Activated naive CD4-positive, alpha-beta T cell treated with anti-CD3 and anti-CD28 coated beads for 36 hours (primary cell): ENCODE data around the gene NOL12. TPM values are rescaled to one million over a fixed set of nuclear protein-coding genes. Genes with fewer than 3 reads are reported as not detected.

Source experiments
- CTCF ChIA-PET: fragments of 350-600 bp; sonication (Branson Sonifier 250); formaldehyde crosslinking; loops from one replicate; lab custom pipeline; 2021; ENCODE audit warnings: antibody characterized with exemption; lab: Charles Lee
- DNase-seq: peaks from one replicate; pipeline ENCODE4 v3.0.0-alpha.2; 2020
- H3K27ac Mint-ChIP-seq: one replicate; pipeline ENCODE4 v1.8.0; 2021; ENCODE audit warnings: mild to moderate bottlenecking, mixed read lengths
- H3K27me3 Mint-ChIP-seq: one replicate; pipeline ENCODE4 v1.8.0; 2021; ENCODE audit warnings: low read depth, mixed read lengths
- H3K36me3 Mint-ChIP-seq: one replicate; pipeline ENCODE4 v1.8.0; 2021; ENCODE audit warnings: low read depth, mixed read lengths
- H3K4me1 Mint-ChIP-seq: one replicate; pipeline ENCODE4 v1.8.0; 2021; ENCODE audit warnings: low read depth, mixed read lengths
- H3K4me3 Mint-ChIP-seq: one replicate; pipeline ENCODE4 v1.8.0; 2021; ENCODE audit warnings: mild to moderate bottlenecking, moderate library complexity, mixed read lengths
- H3K9me3 Mint-ChIP-seq: one replicate; pipeline ENCODE4 v1.8.0; 2021; ENCODE audit warnings: mixed read lengths
- intact Hi-C: fragments of 100-400 bp; cut with micrococcal nuclease; formaldehyde crosslinking; loops from one replicate; pipeline ENCODE4 v1.15.1; 2023
- total RNA-seq, 2 experiments: library from RNA; stranded (reverse); gene quantifications; one replicate each; pipeline ENCODE4 v1.2.3, GENCODE V29; 2021

The NOL12 gene
- total RNA-seq, 2 experiments from 2014 or later, result 26.7 to 30.4 TPM

DNA sequence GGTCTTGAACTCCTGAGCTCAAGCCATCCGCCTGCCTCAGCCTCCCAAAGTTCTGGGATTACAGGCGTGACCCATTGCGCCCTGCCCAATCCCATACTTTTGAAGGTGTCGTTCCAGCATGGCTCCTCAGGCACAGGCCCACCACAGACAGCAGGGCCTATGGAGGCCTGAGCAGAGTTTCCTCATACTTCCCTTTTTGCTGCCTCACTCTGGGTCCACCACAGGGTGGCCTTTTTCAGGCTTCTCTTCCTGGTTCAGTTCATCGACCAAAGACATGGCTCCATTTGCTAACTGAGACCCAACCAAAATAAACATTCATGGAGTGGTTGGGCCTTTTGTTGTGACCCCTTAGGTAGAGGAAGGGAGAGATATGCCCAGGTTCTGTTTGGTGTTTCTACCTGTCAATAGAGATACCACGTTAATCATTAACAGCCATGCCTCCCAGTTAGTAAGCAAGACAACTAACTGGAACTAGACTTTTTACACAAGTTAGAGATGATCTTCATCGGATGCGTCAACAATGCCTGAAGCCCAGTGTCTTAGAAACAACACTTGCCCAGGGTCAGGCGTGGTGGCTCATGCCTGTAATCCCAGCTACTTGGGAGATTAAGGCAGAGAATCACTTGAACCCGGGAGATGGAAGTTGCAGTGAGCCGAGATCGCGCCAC is 45.8 kb downstream of the NOL12 start:
- Mint-ChIP-seq H3K4me1 (peaks cover 2% of the 10 kb centered on the region), H3K27ac (no peak overlapping the region), H3K36me3 (no peaks in the 10 kb centered on the region), H3K27me3 (no peaks in the 10 kb centered on the region), H3K4me3 (no peak overlapping the region), H3K9me3 (no peaks in the 10 kb centered on the region)
- CTCF ChIA-PET, result no interaction called here
- no peak for DNase-seq
- intact Hi-C loops, result no loop called here

DNA sequence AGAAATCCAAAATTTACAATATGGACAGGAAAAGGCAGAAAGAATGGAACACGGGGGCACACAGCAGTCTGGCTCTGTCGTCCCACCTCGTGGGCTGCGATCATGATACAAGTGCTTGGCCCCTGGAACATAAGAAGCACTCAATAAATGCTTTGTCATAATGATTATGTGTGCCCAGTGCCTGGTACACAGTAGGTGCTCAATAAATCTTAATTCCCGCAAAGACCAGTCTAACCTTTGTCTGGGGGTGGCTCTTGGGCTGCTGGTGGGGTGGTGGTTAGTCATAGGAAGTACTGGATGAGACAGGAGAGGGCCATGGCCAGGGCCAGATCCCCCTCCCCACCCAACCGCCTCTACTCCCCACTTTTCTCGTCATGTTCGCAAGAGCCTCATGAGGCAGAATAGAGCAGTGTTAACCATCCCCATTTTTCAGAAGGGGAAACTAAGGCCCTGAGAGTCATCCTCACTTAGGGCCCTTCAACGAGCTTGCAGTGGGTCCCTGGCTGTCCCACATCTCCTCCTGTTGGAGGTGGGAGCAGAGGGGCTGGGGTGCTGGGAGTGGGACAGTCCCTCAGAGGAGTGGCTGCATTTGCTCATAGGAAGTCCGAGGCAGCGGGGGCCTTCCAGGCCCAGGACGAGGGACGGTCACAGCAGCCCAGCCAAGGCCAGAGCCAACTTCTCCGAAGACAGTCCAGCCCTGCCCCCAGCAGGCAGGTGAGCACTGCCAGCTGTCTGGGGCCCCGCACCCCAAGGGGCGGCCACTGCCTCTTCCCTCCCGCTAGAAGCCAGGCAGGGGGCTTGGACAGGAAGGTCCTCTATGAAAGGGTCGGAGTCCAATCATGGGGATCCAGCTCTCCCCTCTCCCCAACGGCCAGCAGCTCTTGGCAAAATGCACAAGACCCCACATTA is 46.8 kb downstream of the NOL12 start:
- Mint-ChIP-seq H3K27me3 (no peaks in the 10 kb centered on the region), H3K4me3 (no peak overlapping the region), H3K9me3 (no peaks in the 10 kb centered on the region), H3K36me3 (no peaks in the 10 kb centered on the region), H3K27ac (no peak overlapping the region), H3K4me1 (peaks cover 2% of the 10 kb centered on the region)
- CTCF ChIA-PET, result no interaction called here
- intact Hi-C loops, result no loop called here
- DNase-seq, result no peak

DNA sequence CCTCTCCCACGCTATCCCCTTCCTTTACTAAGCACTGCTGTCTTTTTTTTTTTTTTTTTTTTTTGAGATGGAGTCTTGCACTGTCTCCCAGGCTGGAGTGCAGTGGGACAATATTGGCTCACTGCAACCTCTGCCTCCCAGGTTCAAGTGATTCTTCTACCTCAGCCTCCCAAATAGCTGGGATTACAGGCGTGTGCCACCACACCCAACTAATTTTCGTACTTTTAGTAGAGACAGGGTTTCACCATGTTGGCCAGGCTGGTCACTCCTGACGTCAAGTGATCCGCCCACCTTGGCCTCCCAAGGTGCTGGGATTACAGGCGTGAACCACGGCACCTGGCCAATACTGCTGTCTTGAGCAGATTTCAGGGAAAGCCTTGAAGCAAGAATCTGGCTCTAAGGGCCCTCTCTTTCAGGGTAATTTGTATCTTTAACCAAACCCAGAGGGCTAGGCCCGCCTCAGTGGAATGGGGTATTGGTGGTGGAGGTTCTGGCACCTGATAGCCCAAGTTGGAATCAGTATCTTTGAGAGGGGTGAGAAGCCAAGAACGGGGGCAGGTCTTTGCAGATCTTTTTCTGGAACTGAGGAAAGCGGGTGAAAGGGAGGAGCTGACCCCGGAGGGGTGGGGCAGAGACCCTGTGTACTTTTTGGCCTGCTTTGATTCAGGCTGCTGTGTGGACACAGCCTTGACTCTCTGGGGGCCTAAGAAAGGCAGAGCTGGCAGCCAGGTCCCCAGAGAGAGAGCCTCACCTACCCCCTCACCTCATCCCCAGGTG is 47.7 kb downstream of the NOL12 start:
- Mint-ChIP-seq H3K27me3 (no peaks in the 10 kb centered on the region), H3K4me3 (no peak overlapping the region), H3K4me1 (no peaks in the 10 kb centered on the region), H3K9me3 (no peaks in the 10 kb centered on the region), H3K27ac (peak overlapping the region; percentile 22), H3K36me3 (no peaks in the 10 kb centered on the region)
- DNase-seq, result no peak
- intact Hi-C loops, result no loop called here
- CTCF ChIA-PET, result no interaction called here

DNA sequence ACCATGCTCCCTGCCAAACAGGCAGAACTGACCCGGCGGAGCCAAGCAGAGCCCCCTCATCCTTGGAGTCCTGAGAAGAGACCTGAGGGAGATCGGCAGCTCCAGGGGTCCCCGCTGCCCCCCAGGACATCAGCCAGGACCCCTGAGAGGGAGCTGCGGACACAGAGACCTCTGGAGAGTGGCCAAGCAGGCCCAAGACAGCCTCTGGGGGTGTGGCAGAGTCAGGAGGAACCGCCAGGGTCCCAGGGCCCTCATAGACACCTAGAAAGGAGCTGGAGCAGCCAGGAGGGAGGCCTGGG is 48.2 kb downstream of the NOL12 start:
- Mint-ChIP-seq H3K36me3 (no peaks in the 10 kb centered on the region), H3K4me3 (no peak overlapping the region), H3K27ac (peak overlapping the region; percentile 22), H3K9me3 (no peaks in the 10 kb centered on the region), H3K27me3 (no peaks in the 10 kb centered on the region), H3K4me1 (no peaks in the 10 kb centered on the region)
- intact Hi-C loops, result no loop called here
- no peak for DNase-seq
- CTCF ChIA-PET, result no interaction called here

DNA sequence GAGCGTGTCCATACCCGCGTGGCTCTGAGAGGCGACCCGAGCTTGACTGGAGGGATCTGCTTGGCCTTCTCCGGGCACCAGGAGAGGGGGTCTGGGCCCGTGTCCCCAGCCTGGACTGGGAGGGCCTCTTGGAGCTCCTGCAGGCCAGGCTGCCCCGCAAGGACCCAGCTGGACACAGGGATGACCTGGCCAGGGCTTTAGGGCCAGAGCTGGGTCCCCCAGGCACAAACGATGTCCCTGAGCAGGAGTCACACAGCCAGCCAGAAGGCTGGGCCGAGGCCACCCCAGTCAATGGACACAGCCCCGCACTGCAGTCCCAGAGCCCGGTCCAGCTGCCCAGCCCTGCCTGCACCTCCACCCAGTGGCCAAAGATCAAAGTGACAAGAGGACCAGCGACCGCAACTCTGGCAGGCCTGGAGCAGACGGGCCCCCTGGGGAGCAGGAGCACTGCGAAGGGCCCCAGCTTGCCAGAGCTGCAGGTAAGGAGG is 48.9 kb downstream of the NOL12 start:
- Mint-ChIP-seq H3K27me3 (no peaks in the 10 kb centered on the region), H3K36me3 (no peaks in the 10 kb centered on the region), H3K27ac (no peak overlapping the region), H3K9me3 (no peaks in the 10 kb centered on the region), H3K4me3 (no peak overlapping the region), H3K4me1 (no peaks in the 10 kb centered on the region)
- intact Hi-C loops, result no loop called here
- CTCF ChIA-PET, result no interaction called here
- DNase-seq, result no peak

DNA sequence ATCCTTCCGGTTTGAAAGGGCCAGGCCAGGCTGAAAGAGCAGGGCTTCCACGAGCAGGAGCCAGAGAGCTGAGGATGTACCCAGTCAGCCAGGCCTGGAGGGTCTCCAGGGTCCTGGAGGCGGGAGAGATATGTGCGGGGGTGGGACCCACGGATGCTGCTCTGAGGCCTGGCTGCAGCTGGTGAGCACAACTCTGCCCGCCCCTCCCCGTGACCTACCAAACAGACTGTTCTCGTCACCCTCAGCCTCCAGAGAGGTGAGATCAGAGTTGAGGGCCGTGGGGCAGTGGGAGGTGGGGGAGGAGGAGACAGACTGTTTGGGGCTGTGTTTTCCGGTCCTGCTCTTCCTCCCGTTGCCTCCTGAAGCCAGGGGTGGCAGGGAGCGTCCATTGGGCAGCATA is 52.9 kb downstream of the NOL12 start:
- no peak overlapping the region for H3K4me3 Mint-ChIP-seq
- H3K4me1 Mint-ChIP-seq, result peaks cover 3% of the 10 kb centered on the region
- no peaks in the 10 kb centered on the region for H3K27me3 Mint-ChIP-seq
- H3K9me3 Mint-ChIP-seq, result no peaks in the 10 kb centered on the region
- DNase-seq, result no peak
- CTCF ChIA-PET, result no interaction called here
- no peak overlapping the region for H3K27ac Mint-ChIP-seq
- intact Hi-C loops, result no loop called here
- no peaks in the 10 kb centered on the region for H3K36me3 Mint-ChIP-seq

GRCh38 chr22:37739611-37740049 is 53.5 kb downstream of the NOL12 start:
- Mint-ChIP-seq H3K9me3 (no peaks in the 10 kb centered on the region), H3K27me3 (no peaks in the 10 kb centered on the region), H3K27ac (no peak overlapping the region), H3K4me1 (peaks cover 5% of the 10 kb centered on the region), H3K4me3 (no peak overlapping the region), H3K36me3 (no peaks in the 10 kb centered on the region)
- CTCF ChIA-PET, result no interaction called here
- intact Hi-C loops, result no loop called here
- no peak for DNase-seq

GRCh38 chr22:37740455-37741311 is 54.5 kb downstream of the NOL12 start:
- intact Hi-C loops, result no loop called here
- peaks cover 11% of the 10 kb centered on the region for H3K4me1 Mint-ChIP-seq
- no peaks in the 10 kb centered on the region for H3K9me3 Mint-ChIP-seq
- H3K27ac Mint-ChIP-seq, result no peak overlapping the region
- no peak for DNase-seq
- H3K27me3 Mint-ChIP-seq, result no peaks in the 10 kb centered on the region
- H3K36me3 Mint-ChIP-seq, result no peaks in the 10 kb centered on the region
- no peak overlapping the region for H3K4me3 Mint-ChIP-seq
- CTCF ChIA-PET, result interaction anchor here (1.1 kb wide), 1 partner anchor 10 kb away, joined by 3 read pairs; no protein-coding TSS in a partner anchor

GRCh38 chr22:37741312-37741795 is 55.2 kb downstream of the NOL12 start:
- no peak overlapping the region for H3K27ac Mint-ChIP-seq
- CTCF ChIA-PET, result interaction anchor here (1.1 kb wide), 1 partner anchor 11 kb away, joined by 3 read pairs; no protein-coding TSS in a partner anchor
- DNase-seq, result no peak
- H3K27me3 Mint-ChIP-seq, result no peaks in the 10 kb centered on the region
- H3K4me3 Mint-ChIP-seq, result no peak overlapping the region
- peaks cover 11% of the 10 kb centered on the region for H3K4me1 Mint-ChIP-seq
- H3K9me3 Mint-ChIP-seq, result no peaks in the 10 kb centered on the region
- intact Hi-C loops, result no loop called here
- no peaks in the 10 kb centered on the region for H3K36me3 Mint-ChIP-seq

DNA sequence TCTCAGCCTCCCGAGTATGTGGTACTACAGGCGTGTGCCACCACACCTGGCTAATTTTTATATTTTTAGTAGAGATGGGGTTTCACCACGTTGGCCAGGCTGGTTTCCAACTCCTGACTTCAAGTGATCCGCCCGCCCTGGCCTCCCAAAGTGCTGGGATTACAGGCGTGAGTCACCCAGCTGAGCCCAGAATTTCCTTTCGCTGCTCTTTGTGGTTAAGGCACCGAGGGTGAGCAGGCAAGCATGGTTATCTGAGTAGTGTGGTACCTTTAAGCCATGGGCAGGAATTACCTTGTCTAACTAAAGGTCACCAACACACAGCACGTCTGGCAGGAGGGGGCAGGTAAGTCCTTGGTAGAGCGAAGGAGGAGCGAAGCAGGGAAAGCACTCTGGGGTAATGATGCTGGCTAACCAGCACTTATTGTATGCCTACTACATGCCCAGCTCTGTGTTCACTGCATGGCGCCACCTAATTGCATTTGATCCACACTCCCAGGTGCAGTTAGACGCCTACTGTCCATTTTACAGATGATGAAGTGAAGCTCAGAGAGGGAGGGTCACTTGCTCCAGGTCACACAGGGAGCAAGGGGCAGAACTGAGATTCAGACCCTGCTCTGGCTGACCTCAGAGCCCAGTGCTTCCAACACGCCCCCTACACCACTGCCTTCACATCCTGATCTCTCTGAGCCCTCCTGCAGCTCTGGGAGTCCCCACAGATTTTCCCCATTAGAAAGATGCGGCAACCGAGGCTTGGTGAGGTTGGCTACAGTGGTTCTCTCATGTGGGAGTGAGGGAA is 56.4 kb downstream of the NOL12 start:
- Mint-ChIP-seq H3K27ac (no peak overlapping the region), H3K9me3 (no peaks in the 10 kb centered on the region), H3K4me1 (peaks cover 14% of the 10 kb centered on the region), H3K27me3 (no peaks in the 10 kb centered on the region), H3K4me3 (no peak overlapping the region), H3K36me3 (no peaks in the 10 kb centered on the region)
- no peak for DNase-seq
- intact Hi-C loops, result no loop called here
- CTCF ChIA-PET, result no interaction called here
